ENCODE measurements around the gene TIAM2. TPM values are rescaled to one million over a fixed set of nuclear protein-coding genes. Genes with fewer than 3 reads are reported as not detected.

Gene TIAM2
- total and polyA plus RNA-seq, 2 experiments from 2014 or later, result 14.2 to 24.4 TPM

DNA sequence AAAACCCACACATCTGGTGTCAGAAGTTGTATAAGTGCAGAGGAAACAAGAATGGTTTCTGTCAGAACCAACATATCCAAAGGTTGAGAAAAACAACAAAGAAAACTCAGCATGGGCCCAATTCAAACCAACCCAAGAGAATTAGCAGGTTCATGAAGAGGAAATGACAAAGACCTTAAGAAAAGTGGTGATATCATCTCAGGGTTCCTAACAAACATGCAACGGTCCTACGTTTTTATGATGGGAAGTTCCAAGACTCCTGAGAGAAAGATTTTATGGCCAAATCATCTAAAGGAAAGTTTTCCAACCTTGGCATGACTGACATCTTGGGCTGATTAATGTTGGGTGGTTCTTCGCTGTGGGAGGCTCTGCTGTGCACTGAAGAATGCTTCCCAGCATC lies 296.2 kb downstream of the TIAM2 start:
- Histone ChIP-seq H3K4me2 (no peak overlapping the region), H3K36me3 (ENCODE audit: insufficient read depth) (peaks cover 26% of the 10 kb centered on the region; the same call in 1 of the 2 replicates), H3K4me3 (no peak overlapping the region), H3K9me2 (ENCODE audit: insufficient read depth) (no peaks in the 10 kb centered on the region), H3K4me1 (ENCODE audit: insufficient read depth) (no peaks in the 10 kb centered on the region), H3K27ac (ENCODE audit: low read depth) (no peak overlapping the region), H4K20me1 (replicated peaks; ENCODE audit: insufficient read depth) (peaks cover 4% of the 10 kb centered on the region; the same call in 1 of the 2 replicates), H3K79me2 (replicated peaks; ENCODE audit: insufficient read depth) (peaks cover 12% of the 10 kb centered on the region; the same call in 1 of the 2 replicates), H3K27me3 (ENCODE audit: insufficient read depth) (no peaks in the 10 kb centered on the region), H2AFZ (no peak overlapping the region), H3F3A (replicated peaks; ENCODE audit: low read depth) (no peaks in the 10 kb centered on the region)
- H3K9me3 Mint-ChIP-seq, result no peaks in the 10 kb centered on the region
- DNase-seq (ENCODE audit: low spot score), result no peak
- H3K36me3 Mint-ChIP-seq (ENCODE audit: low read depth), result peaks cover 60% of the 10 kb centered on the region
- H3K4me1 Mint-ChIP-seq, result peaks cover 4% of the 10 kb centered on the region; the same call in 1 of the 3 replicates
- H3K27me3 Mint-ChIP-seq (ENCODE audit: insufficient read depth, low read depth, poor library complexity), result no peaks in the 10 kb centered on the region
- H3K4me3 Mint-ChIP-seq, result no peak overlapping the region
- no peak for ATAC-seq
- TF ChIP-seq, protein P1, sequence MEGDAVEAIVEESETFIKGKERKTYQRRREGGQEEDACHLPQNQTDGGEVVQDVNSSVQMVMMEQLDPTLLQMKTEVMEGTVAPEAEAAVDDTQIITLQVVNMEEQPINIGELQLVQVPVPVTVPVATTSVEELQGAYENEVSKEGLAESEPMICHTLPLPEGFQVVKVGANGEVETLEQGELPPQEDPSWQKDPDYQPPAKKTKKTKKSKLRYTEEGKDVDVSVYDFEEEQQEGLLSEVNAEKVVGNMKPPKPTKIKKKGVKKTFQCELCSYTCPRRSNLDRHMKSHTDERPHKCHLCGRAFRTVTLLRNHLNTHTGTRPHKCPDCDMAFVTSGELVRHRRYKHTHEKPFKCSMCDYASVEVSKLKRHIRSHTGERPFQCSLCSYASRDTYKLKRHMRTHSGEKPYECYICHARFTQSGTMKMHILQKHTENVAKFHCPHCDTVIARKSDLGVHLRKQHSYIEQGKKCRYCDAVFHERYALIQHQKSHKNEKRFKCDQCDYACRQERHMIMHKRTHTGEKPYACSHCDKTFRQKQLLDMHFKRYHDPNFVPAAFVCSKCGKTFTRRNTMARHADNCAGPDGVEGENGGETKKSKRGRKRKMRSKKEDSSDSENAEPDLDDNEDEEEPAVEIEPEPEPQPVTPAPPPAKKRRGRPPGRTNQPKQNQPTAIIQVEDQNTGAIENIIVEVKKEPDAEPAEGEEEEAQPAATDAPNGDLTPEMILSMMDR (conservative IDR thresholded peaks at IDR 0.05; ENCODE audit: low read depth in 2 of 2), result no peak
- TF ChIP-seq REST (IDR thresholded peaks at IDR 0.05; ENCODE audit: unreplicated experiment) (no peak), EZH2 (IDR thresholded peaks at IDR 0.05; ENCODE audit: low read depth, unreplicated experiment) (no peak), POLR2AphosphoS5 (IDR thresholded peaks at IDR 0.05; ENCODE audit: low read depth) (no peak), EZH2phosphoT487 (IDR thresholded peaks at IDR 0.05; ENCODE audit: unreplicated experiment) (no peak), STAT1 (IDR thresholded peaks at IDR 0.05; ENCODE audit: unreplicated experiment) (no peak), ZNF462 (CRISPR knock-in tag; IDR thresholded peaks at IDR 0.05) (no peak), ZNF331 (CRISPR knock-in tag; IDR thresholded peaks at IDR 0.05; ENCODE audit: low read depth) (no peak), CREB1 (CRISPR knock-in tag; IDR thresholded peaks at IDR 0.05; ENCODE audit: low read depth) (no peak), NANOG (IDR thresholded peaks at IDR 0.05; ENCODE audit: borderline replicate concordance) (no peak), JUNB (IDR thresholded peaks at IDR 0.05; ENCODE audit: unreplicated experiment) (no peak), ZNF114 (CRISPR knock-in tag; IDR thresholded peaks at IDR 0.05) (no peak)
- TF ChIP-seq, protein P2, sequence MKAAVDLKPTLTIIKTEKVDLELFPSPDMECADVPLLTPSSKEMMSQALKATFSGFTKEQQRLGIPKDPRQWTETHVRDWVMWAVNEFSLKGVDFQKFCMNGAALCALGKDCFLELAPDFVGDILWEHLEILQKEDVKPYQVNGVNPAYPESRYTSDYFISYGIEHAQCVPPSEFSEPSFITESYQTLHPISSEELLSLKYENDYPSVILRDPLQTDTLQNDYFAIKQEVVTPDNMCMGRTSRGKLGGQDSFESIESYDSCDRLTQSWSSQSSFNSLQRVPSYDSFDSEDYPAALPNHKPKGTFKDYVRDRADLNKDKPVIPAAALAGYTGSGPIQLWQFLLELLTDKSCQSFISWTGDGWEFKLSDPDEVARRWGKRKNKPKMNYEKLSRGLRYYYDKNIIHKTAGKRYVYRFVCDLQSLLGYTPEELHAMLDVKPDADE (IDR thresholded peaks at IDR 0.05), result no peak
- H3K27ac Mint-ChIP-seq, result no peak overlapping the region
